Osteoblast (primary cell): ENCODE measurements around the gene INSYN2A. TPM values are rescaled to one million over a fixed set of nuclear protein-coding genes. Genes with fewer than 3 reads are reported as not detected.
A peak's percentile ranks its signal among the peaks of the same experiment; 100 is the strongest.

Experiments
- DNase-seq: peaks from one replicate; pipeline ENCODE4 v3.0.0; 2011; ENCODE audit warnings: low spot score, mixed read lengths; ENCODE audit not compliant: insufficient read length; ENCODE audit errors: missing footprints
- H2AFZ ChIP-seq: 2 replicates; pipeline ENCODE4 v1.6.0; 2011; ENCODE audit warnings: mild to moderate bottlenecking, low read length
- H3K27ac ChIP-seq: 2 replicates; pipeline ENCODE4 v1.5.1; 2011; ENCODE audit warnings: mild to moderate bottlenecking, low read depth, low read length, moderate library complexity
- H3K27me3 ChIP-seq: 2 replicates; pipeline ENCODE4 v1.6.0; 2012; ENCODE audit warnings: mild to moderate bottlenecking, control low read depth, inconsistent platforms, low read length, moderate library complexity; ENCODE audit not compliant: insufficient read depth
- H3K36me3 ChIP-seq: 2 replicates; pipeline ENCODE4 v1.5.1; 2011; ENCODE audit warnings: mild to moderate bottlenecking, low read length, control low read depth, moderate library complexity; ENCODE audit not compliant: insufficient read depth
- H3K4me1 ChIP-seq: 2 replicates; pipeline ENCODE4 v1.5.1; 2011; ENCODE audit warnings: mild to moderate bottlenecking, low read length, control low read depth, moderate library complexity; ENCODE audit not compliant: insufficient read depth
- H3K4me2 ChIP-seq: 2 replicates; pipeline ENCODE4 v1.6.0; 2011; ENCODE audit warnings: mild to moderate bottlenecking, low read length; ENCODE audit not compliant: insufficient read depth
- H3K4me3 ChIP-seq: fragments of 200-600 bp; sonication (generic); 3 replicates; pipeline ENCODE4 v1.5.1; 2012; ENCODE audit warnings: mild to moderate bottlenecking, low read length, inconsistent platforms; ENCODE audit not compliant: insufficient read depth
- H3K79me2 ChIP-seq: 2 replicates; pipeline ENCODE4 v1.6.0; 2012; ENCODE audit warnings: mild to moderate bottlenecking, low read length, control low read depth, inconsistent platforms; ENCODE audit not compliant: insufficient read depth
- H3K9me3 ChIP-seq: 2 replicates; pipeline ENCODE4 v1.5.1; 2011; ENCODE audit warnings: low read depth, low read length, control low read depth
- H4K20me1 ChIP-seq: 2 replicates; pipeline ENCODE4 v1.6.0; 2012; ENCODE audit warnings: mild to moderate bottlenecking, low read length, control low read depth; ENCODE audit not compliant: insufficient read depth
- CTCF ChIP-seq: IDR thresholded peaks from 2 replicates; pipeline ENCODE4 v1.5.1; 2011; ENCODE audit warnings: mild to moderate bottlenecking, low read depth, low read length, moderate library complexity; ENCODE audit errors: extremely low read depth
- total RNA-seq: library from RNA; depleted of rRNA; stranded (reverse); fragments of >200 nt; gene quantifications from 2 replicates; pipeline ENCODE4 v1.2.3, GENCODE V29; 2012

INSYN2A gene
- total RNA-seq, 1 donor: 0.36 TPM

- no peak for TF ChIP-seq CTCF
- DNase-seq: no peak
- Histone ChIP-seq H3K9me3 (no peaks in the 10 kb centered on the region), H3K27ac (peak overlapping the region; percentile 97), H3K4me1 (peaks cover 62% of the 10 kb centered on the region), H4K20me1 (peaks cover 17% of the 10 kb centered on the region), H3K4me2 (no peak overlapping the region), H3K79me2 (peaks cover 10% of the 10 kb centered on the region), H2AFZ (no peak overlapping the region), H3K36me3 (no peaks in the 10 kb centered on the region), H3K4me3 (no peak overlapping the region), H3K27me3 (no peaks in the 10 kb centered on the region)
Measured at GRCh38 chr10:127153181-127153580, 43.2 kb downstream of the INSYN2A start.

- peaks cover 15% of the 10 kb centered on the region for H4K20me1 ChIP-seq
- DNase-seq: peak; percentile 53
- no peaks in the 10 kb centered on the region for H3K9me3 ChIP-seq
- no peak overlapping the region for H3K4me3 ChIP-seq
- peak overlapping the region; percentile 51 for H3K4me2 ChIP-seq
- peaks cover 9% of the 10 kb centered on the region for H3K79me2 ChIP-seq
- H3K4me1 ChIP-seq: peaks cover 69% of the 10 kb centered on the region
- H3K36me3 ChIP-seq: no peaks in the 10 kb centered on the region
- H3K27ac ChIP-seq: peak overlapping the region; percentile 97
- no peak overlapping the region for H2AFZ ChIP-seq
- no peak for TF ChIP-seq CTCF
- no peaks in the 10 kb centered on the region for H3K27me3 ChIP-seq
Measured at GRCh38 chr10:127151981-127152699, 44.3 kb downstream of the INSYN2A start.

GRCh38 chr10:127151541-127151940 is 44.9 kb downstream of the INSYN2A start:
- no peak for DNase-seq
- Histone ChIP-seq H3K79me2 (peaks cover 5% of the 10 kb centered on the region), H4K20me1 (peaks cover 13% of the 10 kb centered on the region), H3K4me3 (no peak overlapping the region), H3K36me3 (no peaks in the 10 kb centered on the region), H3K4me2 (peak overlapping the region; percentile 34), H3K4me1 (peaks cover 66% of the 10 kb centered on the region), H3K27ac (peak overlapping the region; percentile 97), H2AFZ (no peak overlapping the region), H3K9me3 (no peaks in the 10 kb centered on the region), H3K27me3 (no peaks in the 10 kb centered on the region)
- no peak for TF ChIP-seq CTCF

- Histone ChIP-seq H3K9me3 (no peaks in the 10 kb centered on the region), H3K4me2 (peak overlapping the region; percentile 76), H4K20me1 (peaks cover 10% of the 10 kb centered on the region), H3K4me1 (peaks cover 64% of the 10 kb centered on the region), H3K27me3 (no peaks in the 10 kb centered on the region), H2AFZ (no peak overlapping the region), H3K36me3 (no peaks in the 10 kb centered on the region), H3K27ac (peak overlapping the region; percentile 97), H3K79me2 (peaks cover 5% of the 10 kb centered on the region), H3K4me3 (peak overlapping the region; percentile 21)
- peak; percentile 77 for DNase-seq
- TF ChIP-seq CTCF: peak; percentile 11
Measured at GRCh38 chr10:127150136-127150535, 46.3 kb downstream of the INSYN2A start.
